Dermis blood vessel endothelial cell (primary cell): Measurements from ENCODE around the gene MAGEB3. TPM values are rescaled to one million over a fixed set of nuclear protein-coding genes. Genes with fewer than 3 reads are reported as not detected.

Experiments
- DNase-seq: peaks from one replicate; pipeline ENCODE4 v3.0.0; 2010
- total RNA-seq: library from RNA; depleted of rRNA; stranded (reverse); fragments of >200 nt; gene quantifications from 2 replicates; pipeline ENCODE4 v1.2.3, GENCODE V29; 2014

Gene MAGEB3
- total RNA-seq, 1 donor from 2014 or later: not detected

- DNase-seq: no peak
Measured at GRCh38 chrX:30282527-30282926, 52.1 kb downstream of the MAGEB3 start.

- DNase-seq: peak; percentile 85
Measured at GRCh38 chrX:30283456-30284200, 53.2 kb downstream of the MAGEB3 start.

Other genes starting within 250 kb of the MAGEB3 start
- not detected in 2 replicates for gene MAGEB2, start 15.1 kb upstream of the MAGEB3 start, total RNA-seq
- gene MAGEB4, start 11.3 kb downstream of the MAGEB3 start, total RNA-seq: not detected in 2 replicates
- gene MAGEB1, start 16.5 kb downstream of the MAGEB3 start, total RNA-seq: not detected in 2 replicates
- gene NR0B1, start 78.7 kb downstream of the MAGEB3 start, total RNA-seq: not detected in 2 replicates